GM23338 (cell line): ENCODE results near the gene ANO4. TPM values are rescaled to one million over a fixed set of nuclear protein-coding genes. Genes with fewer than 3 reads are reported as not detected.

Experiments
- ATAC-seq: fragments of 200-7000 bp; cut with Tn5 transposase; 3 replicates; pipeline ENCODE4 v1.9.1; 2020
- DNase-seq: peaks from one replicate; pipeline ENCODE4 v3.0.0-alpha.2; 2015; ENCODE audit warnings: low spot score
- H2AFZ ChIP-seq: fragments of 200-600 bp; sonication (generic); 2 replicates; pipeline ENCODE4 v1.8.0; 2016; ENCODE audit warnings: antibody characterized with exemption, mild to moderate bottlenecking, moderate library complexity
- H3F3A ChIP-seq: fragments of 200-600 bp; sonication (generic); replicated peaks from 2 replicates; pipeline ENCODE4 v1.8.0; 2017; ENCODE audit warnings: antibody characterized with exemption, mixed run types, low read depth
- H3K27ac ChIP-seq: fragments of 200-600 bp; sonication (generic); 2 replicates; pipeline ENCODE4 v1.6.1; 2016; ENCODE audit warnings: low read depth
- H3K27me3 ChIP-seq: fragments of 200-600 bp; sonication (generic); 2 replicates; pipeline ENCODE4 v1.8.0; 2016; ENCODE audit warnings: mild to moderate bottlenecking, mixed run types, moderate library complexity; ENCODE audit not compliant: insufficient read depth
- H3K36me3 ChIP-seq: fragments of 200-600 bp; sonication (generic); 2 replicates; pipeline ENCODE4 v1.8.0; 2016; ENCODE audit warnings: mild to moderate bottlenecking; ENCODE audit not compliant: insufficient read depth
- H3K4me1 ChIP-seq: fragments of 200-600 bp; sonication (generic); 2 replicates; pipeline ENCODE4 v1.8.0; 2016; ENCODE audit warnings: mild to moderate bottlenecking, moderate library complexity; ENCODE audit not compliant: insufficient read depth
- H3K4me2 ChIP-seq: fragments of 200-600 bp; sonication (generic); 2 replicates; pipeline ENCODE4 v1.7.1; 2017; ENCODE audit warnings: mixed run types
- H3K4me3 ChIP-seq: fragments of 200-600 bp; sonication (generic); 2 replicates; pipeline ENCODE4 v1.6.1; 2016; ENCODE audit warnings: mixed run types
- H3K79me2 ChIP-seq: fragments of 200-600 bp; sonication (generic); replicated peaks from 2 replicates; pipeline ENCODE4 v1.8.0; 2017; ENCODE audit warnings: mild to moderate bottlenecking; ENCODE audit not compliant: insufficient read depth
- H3K9me2 ChIP-seq: fragments of 200-600 bp; sonication (generic); 2 replicates; pipeline ENCODE4 v1.8.0; 2017; ENCODE audit not compliant: insufficient read depth
- H4K20me1 ChIP-seq: fragments of 200-600 bp; sonication (generic); replicated peaks from 2 replicates; pipeline ENCODE4 v1.8.0; 2017; ENCODE audit warnings: mild to moderate bottlenecking; ENCODE audit not compliant: insufficient read depth
- H3K27ac Mint-ChIP-seq: 2 replicates; pipeline ENCODE4 v1.8.0; 2020; ENCODE audit warnings: inconsistent platforms, mild to moderate bottlenecking, moderate library complexity, mixed read lengths
- H3K27me3 Mint-ChIP-seq: 3 replicates; pipeline ENCODE4 v1.8.0; 2022; ENCODE audit warnings: low read depth, mild to moderate bottlenecking, moderate library complexity, mixed read lengths, inconsistent platforms; ENCODE audit not compliant: insufficient read depth, poor library complexity
- H3K36me3 Mint-ChIP-seq: 3 replicates; pipeline ENCODE4 v1.8.0; 2021; ENCODE audit warnings: low read depth, mild to moderate bottlenecking, inconsistent platforms, moderate library complexity, mixed read lengths
- H3K4me1 Mint-ChIP-seq: 3 replicates; pipeline ENCODE4 v1.8.0; 2020; ENCODE audit warnings: mild to moderate bottlenecking, inconsistent platforms, mixed read lengths
- H3K4me3 Mint-ChIP-seq: 3 replicates; pipeline ENCODE4 v1.8.0; 2021; ENCODE audit warnings: moderate library complexity, mild to moderate bottlenecking, inconsistent platforms, mixed read lengths
- H3K9me3 Mint-ChIP-seq: 3 replicates; pipeline ENCODE4 v1.8.0; 2020; ENCODE audit warnings: moderate library complexity, mild to moderate bottlenecking, inconsistent platforms, mixed read lengths
- CREB1 ChIP-seq: fragments of 250-450 bp; sonication (Bioruptor Pico); IDR thresholded peaks from 2 replicates; pipeline ENCODE4 v1.5.0; 2020; ENCODE audit warnings: low read depth, mild to moderate bottlenecking, moderate library complexity
- EZH2 ChIP-seq: fragments of 200-600 bp; sonication (generic); IDR thresholded peaks from one replicate; pipeline ENCODE4 v1.8.0; 2017; ENCODE audit warnings: antibody characterized with exemption, mild to moderate bottlenecking, low read depth; ENCODE audit not compliant: unreplicated experiment
- EZH2phosphoT487 ChIP-seq: fragments of 200-600 bp; sonication (generic); IDR thresholded peaks from one replicate; pipeline ENCODE4 v1.8.1; 2018; ENCODE audit warnings: antibody characterized with exemption; ENCODE audit not compliant: unreplicated experiment
- JUNB ChIP-seq: IDR thresholded peaks from one replicate; pipeline ENCODE4 v1.6.1; 2016; ENCODE audit warnings: antibody characterized with exemption; ENCODE audit not compliant: unreplicated experiment
- NANOG ChIP-seq: IDR thresholded peaks from 2 replicates; pipeline ENCODE4 v1.6.1; 2016; ENCODE audit warnings: antibody characterized with exemption, borderline replicate concordance
- POLR2AphosphoS5 ChIP-seq: IDR thresholded peaks from 2 replicates; pipeline ENCODE4 v1.6.1; 2016; ENCODE audit warnings: antibody characterized with exemption, low read depth
- STAT1 ChIP-seq: IDR thresholded peaks from one replicate; pipeline ENCODE4 v1.6.1; 2016; ENCODE audit warnings: antibody characterized with exemption; ENCODE audit not compliant: unreplicated experiment
- ZNF114 ChIP-seq: fragments of 250-450 bp; sonication (Bioruptor Pico); IDR thresholded peaks from 2 replicates; pipeline ENCODE4 v1.5.0; 2020; ENCODE audit warnings: mild to moderate bottlenecking, moderate library complexity
- ZNF331 ChIP-seq: fragments of 250-450 bp; sonication (Bioruptor Pico); IDR thresholded peaks from 2 replicates; pipeline ENCODE4 v1.5.0; 2020; ENCODE audit warnings: low read depth, mild to moderate bottlenecking, moderate library complexity
- polyA plus RNA-seq: library from polyadenylated mRNA; unstranded; fragments of >200 nt; fragmentation: Nextera tagmentation; extraction: Ambion mirVana; gene quantifications from 2 replicates; pipeline ENCODE4 v1.2.1, GENCODE V29; 2016
- total RNA-seq: library from RNA; depleted of rRNA; stranded (reverse); fragments of >200 nt; shearing (Covaris generic); gene quantifications from 2 replicates; pipeline ENCODE4 v1.2.3, GENCODE V29; 2014
- TF ChIP-seq, protein P1 (sequence below): fragments of 250-450 bp; sonication (Bioruptor Pico); IDR thresholded peaks from 2 replicates; pipeline ENCODE4 v1.5.0; 2020; ENCODE audit warnings: mild to moderate bottlenecking, moderate library complexity
- TF ChIP-seq, protein P2 (sequence below), 2 experiments: fragments of 200-600 bp in 1 of 2; sonication (generic) in 1 of 2; conservative IDR thresholded peaks; 2 replicates each; pipeline versions ENCODE4 v1.5.1 to v1.6.1; 2016 to 2017; ENCODE audit warnings: antibody characterized with exemption in 2 of 2, low read depth in 2 of 2, mild to moderate bottlenecking in 2 of 2, moderate library complexity in 1 of 2
- TF ChIP-seq, protein P3 (sequence below): IDR thresholded peaks from one replicate; pipeline ENCODE4 v1.6.1; 2018; ENCODE audit warnings: antibody characterized with exemption; ENCODE audit not compliant: unreplicated experiment
- TF ChIP-seq, protein P4 (sequence below): IDR thresholded peaks from 2 replicates; pipeline ENCODE4 v1.6.1; 2016; ENCODE audit warnings: antibody characterized with exemption

ANO4 gene
- total and polyA plus RNA-seq, 2 experiments from 2014 or later, result 1.7 to 8.7 TPM

DNA sequence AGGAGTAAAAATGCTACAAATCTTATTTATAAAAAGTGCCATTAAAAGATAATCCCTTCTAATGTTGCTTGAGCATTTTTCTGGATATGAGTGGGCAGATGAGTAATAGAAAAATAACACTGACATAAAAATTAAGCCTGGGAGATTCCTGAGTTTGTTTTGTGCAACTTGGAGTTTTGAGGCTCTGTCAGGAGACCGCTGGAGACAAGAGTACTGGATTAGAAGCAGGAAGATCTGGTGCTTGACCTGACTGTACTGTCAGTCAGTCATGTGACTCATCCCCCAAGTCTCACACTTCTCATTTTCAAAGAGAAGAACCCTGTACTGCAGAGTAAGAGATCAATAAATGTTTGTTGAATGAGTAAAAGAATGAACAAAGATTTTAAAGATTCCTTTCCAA lies 29.4 kb downstream of the ANO4 start:
- Mint-ChIP-seq H3K4me1 (peaks cover 13% of the 10 kb centered on the region), H3K27me3 (no peaks in the 10 kb centered on the region), H3K4me3 (no peak overlapping the region), H3K9me3 (no peaks in the 10 kb centered on the region), H3K27ac (no peak overlapping the region), H3K36me3 (no peaks in the 10 kb centered on the region)
- TF ChIP-seq JUNB (no peak), CREB1 (CRISPR knock-in tag) (no peak), EZH2 (no peak), NANOG (no peak), STAT1 (no peak), EZH2phosphoT487 (no peak), ZNF331 (no peak), POLR2AphosphoS5 (no peak), ZNF114 (CRISPR knock-in tag) (no peak)
- TF ChIP-seq, protein P1, sequence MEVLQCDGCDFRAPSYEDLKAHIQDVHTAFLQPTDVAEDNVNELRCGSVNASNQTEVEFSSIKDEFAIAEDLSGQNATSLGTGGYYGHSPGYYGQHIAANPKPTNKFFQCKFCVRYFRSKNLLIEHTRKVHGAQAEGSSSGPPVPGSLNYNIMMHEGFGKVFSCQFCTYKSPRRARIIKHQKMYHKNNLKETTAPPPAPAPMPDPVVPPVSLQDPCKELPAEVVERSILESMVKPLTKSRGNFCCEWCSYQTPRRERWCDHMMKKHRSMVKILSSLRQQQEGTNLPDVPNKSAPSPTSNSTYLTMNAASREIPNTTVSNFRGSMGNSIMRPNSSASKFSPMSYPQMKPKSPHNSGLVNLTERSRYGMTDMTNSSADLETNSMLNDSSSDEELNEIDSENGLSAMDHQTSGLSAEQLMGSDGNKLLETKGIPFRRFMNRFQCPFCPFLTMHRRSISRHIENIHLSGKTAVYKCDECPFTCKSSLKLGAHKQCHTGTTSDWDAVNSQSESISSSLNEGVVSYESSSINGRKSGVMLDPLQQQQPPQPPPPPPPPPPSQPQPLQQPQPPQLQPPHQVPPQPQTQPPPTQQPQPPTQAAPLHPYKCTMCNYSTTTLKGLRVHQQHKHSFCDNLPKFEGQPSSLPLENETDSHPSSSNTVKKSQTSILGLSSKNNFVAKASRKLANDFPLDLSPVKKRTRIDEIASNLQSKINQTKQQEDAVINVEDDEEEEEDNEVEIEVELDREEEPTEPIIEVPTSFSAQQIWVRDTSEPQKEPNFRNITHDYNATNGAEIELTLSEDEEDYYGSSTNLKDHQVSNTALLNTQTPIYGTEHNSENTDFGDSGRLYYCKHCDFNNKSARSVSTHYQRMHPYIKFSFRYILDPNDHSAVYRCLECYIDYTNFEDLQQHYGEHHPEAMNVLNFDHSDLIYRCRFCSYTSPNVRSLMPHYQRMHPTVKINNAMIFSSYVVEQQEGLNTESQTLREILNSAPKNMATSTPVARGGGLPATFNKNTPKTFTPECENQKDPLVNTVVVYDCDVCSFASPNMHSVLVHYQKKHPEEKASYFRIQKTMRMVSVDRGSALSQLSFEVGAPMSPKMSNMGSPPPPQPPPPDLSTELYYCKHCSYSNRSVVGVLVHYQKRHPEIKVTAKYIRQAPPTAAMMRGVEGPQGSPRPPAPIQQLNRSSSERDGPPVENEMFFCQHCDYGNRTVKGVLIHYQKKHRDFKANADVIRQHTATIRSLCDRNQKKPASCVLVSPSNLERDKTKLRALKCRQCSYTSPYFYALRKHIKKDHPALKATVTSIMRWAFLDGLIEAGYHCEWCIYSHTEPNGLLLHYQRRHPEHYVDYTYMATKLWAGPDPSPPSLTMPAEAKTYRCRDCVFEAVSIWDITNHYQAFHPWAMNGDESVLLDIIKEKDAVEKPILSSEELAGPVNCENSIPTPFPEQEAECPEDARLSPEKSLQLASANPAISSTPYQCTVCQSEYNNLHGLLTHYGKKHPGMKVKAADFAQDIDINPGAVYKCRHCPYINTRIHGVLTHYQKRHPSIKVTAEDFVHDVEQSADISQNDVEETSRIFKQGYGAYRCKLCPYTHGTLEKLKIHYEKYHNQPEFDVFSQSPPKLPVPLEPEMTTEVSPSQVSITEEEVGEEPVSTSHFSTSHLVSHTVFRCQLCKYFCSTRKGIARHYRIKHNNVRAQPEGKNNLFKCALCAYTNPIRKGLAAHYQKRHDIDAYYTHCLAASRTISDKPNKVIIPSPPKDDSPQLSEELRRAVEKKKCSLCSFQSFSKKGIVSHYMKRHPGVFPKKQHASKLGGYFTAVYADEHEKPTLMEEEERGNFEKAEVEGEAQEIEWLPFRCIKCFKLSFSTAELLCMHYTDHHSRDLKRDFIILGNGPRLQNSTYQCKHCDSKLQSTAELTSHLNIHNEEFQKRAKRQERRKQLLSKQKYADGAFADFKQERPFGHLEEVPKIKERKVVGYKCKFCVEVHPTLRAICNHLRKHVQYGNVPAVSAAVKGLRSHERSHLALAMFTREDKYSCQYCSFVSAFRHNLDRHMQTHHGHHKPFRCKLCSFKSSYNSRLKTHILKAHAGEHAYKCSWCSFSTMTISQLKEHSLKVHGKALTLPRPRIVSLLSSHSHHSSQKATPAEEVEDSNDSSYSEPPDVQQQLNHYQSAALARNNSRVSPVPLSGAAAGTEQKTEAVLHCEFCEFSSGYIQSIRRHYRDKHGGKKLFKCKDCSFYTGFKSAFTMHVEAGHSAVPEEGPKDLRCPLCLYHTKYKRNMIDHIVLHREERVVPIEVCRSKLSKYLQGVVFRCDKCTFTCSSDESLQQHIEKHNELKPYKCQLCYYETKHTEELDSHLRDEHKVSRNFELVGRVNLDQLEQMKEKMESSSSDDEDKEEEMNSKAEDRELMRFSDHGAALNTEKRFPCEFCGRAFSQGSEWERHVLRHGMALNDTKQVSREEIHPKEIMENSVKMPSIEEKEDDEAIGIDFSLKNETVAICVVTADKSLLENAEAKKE (CRISPR knock-in tag), result no peak
- TF ChIP-seq, protein P2, sequence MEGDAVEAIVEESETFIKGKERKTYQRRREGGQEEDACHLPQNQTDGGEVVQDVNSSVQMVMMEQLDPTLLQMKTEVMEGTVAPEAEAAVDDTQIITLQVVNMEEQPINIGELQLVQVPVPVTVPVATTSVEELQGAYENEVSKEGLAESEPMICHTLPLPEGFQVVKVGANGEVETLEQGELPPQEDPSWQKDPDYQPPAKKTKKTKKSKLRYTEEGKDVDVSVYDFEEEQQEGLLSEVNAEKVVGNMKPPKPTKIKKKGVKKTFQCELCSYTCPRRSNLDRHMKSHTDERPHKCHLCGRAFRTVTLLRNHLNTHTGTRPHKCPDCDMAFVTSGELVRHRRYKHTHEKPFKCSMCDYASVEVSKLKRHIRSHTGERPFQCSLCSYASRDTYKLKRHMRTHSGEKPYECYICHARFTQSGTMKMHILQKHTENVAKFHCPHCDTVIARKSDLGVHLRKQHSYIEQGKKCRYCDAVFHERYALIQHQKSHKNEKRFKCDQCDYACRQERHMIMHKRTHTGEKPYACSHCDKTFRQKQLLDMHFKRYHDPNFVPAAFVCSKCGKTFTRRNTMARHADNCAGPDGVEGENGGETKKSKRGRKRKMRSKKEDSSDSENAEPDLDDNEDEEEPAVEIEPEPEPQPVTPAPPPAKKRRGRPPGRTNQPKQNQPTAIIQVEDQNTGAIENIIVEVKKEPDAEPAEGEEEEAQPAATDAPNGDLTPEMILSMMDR (conservative IDR thresholded peaks at IDR 0.05; ENCODE audit: low read depth in 2 of 2), result no peak
- TF ChIP-seq, protein P3, sequence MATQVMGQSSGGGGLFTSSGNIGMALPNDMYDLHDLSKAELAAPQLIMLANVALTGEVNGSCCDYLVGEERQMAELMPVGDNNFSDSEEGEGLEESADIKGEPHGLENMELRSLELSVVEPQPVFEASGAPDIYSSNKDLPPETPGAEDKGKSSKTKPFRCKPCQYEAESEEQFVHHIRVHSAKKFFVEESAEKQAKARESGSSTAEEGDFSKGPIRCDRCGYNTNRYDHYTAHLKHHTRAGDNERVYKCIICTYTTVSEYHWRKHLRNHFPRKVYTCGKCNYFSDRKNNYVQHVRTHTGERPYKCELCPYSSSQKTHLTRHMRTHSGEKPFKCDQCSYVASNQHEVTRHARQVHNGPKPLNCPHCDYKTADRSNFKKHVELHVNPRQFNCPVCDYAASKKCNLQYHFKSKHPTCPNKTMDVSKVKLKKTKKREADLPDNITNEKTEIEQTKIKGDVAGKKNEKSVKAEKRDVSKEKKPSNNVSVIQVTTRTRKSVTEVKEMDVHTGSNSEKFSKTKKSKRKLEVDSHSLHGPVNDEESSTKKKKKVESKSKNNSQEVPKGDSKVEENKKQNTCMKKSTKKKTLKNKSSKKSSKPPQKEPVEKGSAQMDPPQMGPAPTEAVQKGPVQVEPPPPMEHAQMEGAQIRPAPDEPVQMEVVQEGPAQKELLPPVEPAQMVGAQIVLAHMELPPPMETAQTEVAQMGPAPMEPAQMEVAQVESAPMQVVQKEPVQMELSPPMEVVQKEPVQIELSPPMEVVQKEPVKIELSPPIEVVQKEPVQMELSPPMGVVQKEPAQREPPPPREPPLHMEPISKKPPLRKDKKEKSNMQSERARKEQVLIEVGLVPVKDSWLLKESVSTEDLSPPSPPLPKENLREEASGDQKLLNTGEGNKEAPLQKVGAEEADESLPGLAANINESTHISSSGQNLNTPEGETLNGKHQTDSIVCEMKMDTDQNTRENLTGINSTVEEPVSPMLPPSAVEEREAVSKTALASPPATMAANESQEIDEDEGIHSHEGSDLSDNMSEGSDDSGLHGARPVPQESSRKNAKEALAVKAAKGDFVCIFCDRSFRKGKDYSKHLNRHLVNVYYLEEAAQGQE, result no peak
- TF ChIP-seq, protein P4, sequence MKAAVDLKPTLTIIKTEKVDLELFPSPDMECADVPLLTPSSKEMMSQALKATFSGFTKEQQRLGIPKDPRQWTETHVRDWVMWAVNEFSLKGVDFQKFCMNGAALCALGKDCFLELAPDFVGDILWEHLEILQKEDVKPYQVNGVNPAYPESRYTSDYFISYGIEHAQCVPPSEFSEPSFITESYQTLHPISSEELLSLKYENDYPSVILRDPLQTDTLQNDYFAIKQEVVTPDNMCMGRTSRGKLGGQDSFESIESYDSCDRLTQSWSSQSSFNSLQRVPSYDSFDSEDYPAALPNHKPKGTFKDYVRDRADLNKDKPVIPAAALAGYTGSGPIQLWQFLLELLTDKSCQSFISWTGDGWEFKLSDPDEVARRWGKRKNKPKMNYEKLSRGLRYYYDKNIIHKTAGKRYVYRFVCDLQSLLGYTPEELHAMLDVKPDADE, result no peak
- ATAC-seq (no peak), DNase-seq (no peak)
- no peaks in the 10 kb centered on the region for H4K20me1 ChIP-seq
- no peak overlapping the region for H3K4me3 ChIP-seq
- no peaks in the 10 kb centered on the region for H3K79me2 ChIP-seq
- H3K9me2 ChIP-seq, result no peaks in the 10 kb centered on the region
- no peak overlapping the region for H2AFZ ChIP-seq
- H3F3A ChIP-seq, result no peaks in the 10 kb centered on the region
- peaks cover 13% of the 10 kb centered on the region; the same call in 1 of the 2 replicates for H3K4me1 ChIP-seq
- no peaks in the 10 kb centered on the region for H3K36me3 ChIP-seq
- H3K27me3 ChIP-seq, result no peaks in the 10 kb centered on the region
- no peak overlapping the region for H3K4me2 ChIP-seq
- H3K27ac ChIP-seq, result no peak overlapping the region
